Skeletal muscle tissue (tissue), 4 donors: Measurements from ENCODE around the gene RBM25. TPM values are rescaled to one million over a fixed set of nuclear protein-coding genes. Genes with fewer than 3 reads are reported as not detected.
"Not testable (repeated sequence)": the region's sequence is repeated elsewhere in the genome, so short reads cannot be mapped to it uniquely, and the experiment has no call there.

Experiments used
- H3K27ac ChIP-seq: one replicate; pipeline ENCODE4 v1.7.0; 2013; ENCODE audit warnings: mild to moderate bottlenecking, low read depth, low read length, inconsistent platforms
- H3K27me3 ChIP-seq, 3 donors: one replicate each; pipeline ENCODE4 v1.7.0; 2013; ENCODE audit warnings: low read length in 3 of 3; ENCODE audit not compliant: control insufficient read depth in 3 of 3, insufficient read depth in 3 of 3
- H3K36me3 ChIP-seq, 3 donors: one replicate each; pipeline ENCODE4 v1.7.0; 2013; ENCODE audit warnings: low read length in 3 of 3; ENCODE audit not compliant: control insufficient read depth in 3 of 3, insufficient read depth in 3 of 3
- H3K4me1 ChIP-seq, 3 donors: one replicate each; pipeline ENCODE4 v1.7.0; 2013; ENCODE audit warnings: low read length in 3 of 3, mild to moderate bottlenecking in 3 of 3; ENCODE audit not compliant: control insufficient read depth in 3 of 3, insufficient read depth in 3 of 3
- H3K4me3 ChIP-seq, 3 donors: one replicate each; pipeline ENCODE4 v1.7.0; 2013; ENCODE audit warnings: low read length in 3 of 3
- H3K9ac ChIP-seq, 3 donors: one replicate each; pipeline ENCODE4 v1.7.0; 2013; ENCODE audit warnings: low read length in 3 of 3, mild to moderate bottlenecking in 3 of 3, moderate library complexity in 2 of 3, low read depth in 1 of 3
- H3K9me3 ChIP-seq, 3 donors: one replicate each; pipeline ENCODE4 v1.7.0; 2013; ENCODE audit warnings: low read length in 3 of 3; ENCODE audit not compliant: control insufficient read depth in 3 of 3
- total RNA-seq: library from RNA; depleted of rRNA; stranded (reverse); fragments of >200 nt; gene quantifications from one replicate; pipeline ENCODE4 v1.2.3, GENCODE V29; 2014
- donor health status: Osteomylitis.

Gene RBM25
- total RNA-seq, 1 donor from 2014 or later: 19.3 TPM

- Histone ChIP-seq H3K36me3 (peaks cover 13 to 26% (median 17%) of the 10 kb centered on the region in 3 donors), H3K9me3 (no peaks in the 10 kb centered on the region)
These were observed 103.9 kb downstream of the RBM25 start for GRCh38 chr14:73162251-73162650.

GRCh38 chr14:73166399-73166798, 108.1 kb downstream of the RBM25 start:
- H3K27me3 ChIP-seq: no peaks in the 10 kb centered on the region
- no peak overlapping the region for H3K4me3 ChIP-seq
- H3K27ac ChIP-seq: no peak overlapping the region
- H3K4me1 ChIP-seq: peaks cover 0 to 3% (median 0%) of the 10 kb centered on the region in 3 donors
- H3K9ac ChIP-seq: no peak overlapping the region
- H3K36me3 ChIP-seq: peaks cover 24 to 36% (median 31%) of the 10 kb centered on the region in 3 donors
- H3K9me3 ChIP-seq: no peaks in the 10 kb centered on the region

More at GRCh38 chr14:73162251-73162650, 103.9 kb downstream of the RBM25 start:
- H3K4me3 ChIP-seq: no peak overlapping the region
- H3K9ac ChIP-seq: no peak overlapping the region
- H3K27me3 ChIP-seq: no peaks in the 10 kb centered on the region
- H3K4me1 ChIP-seq: peaks cover 0 to 4% (median 0%) of the 10 kb centered on the region in 3 donors
- no peak overlapping the region for H3K27ac ChIP-seq

- Histone ChIP-seq H3K4me1 (no peaks in the 10 kb centered on the region), H3K27me3 (no peaks in the 10 kb centered on the region), H3K36me3 (peaks cover 22 to 43% (median 38%) of the 10 kb centered on the region in 3 donors), H3K9me3 (no peaks in the 10 kb centered on the region), H3K4me3 (no peak overlapping the region), H3K9ac (no peak overlapping the region), H3K27ac (no peak overlapping the region)
These were observed 109.4 kb downstream of the RBM25 start for GRCh38 chr14:73167727-73168126.

GRCh38 chr14:73168274-73168673, 109.9 kb downstream of the RBM25 start:
- peaks cover 22 to 46% (median 39%) of the 10 kb centered on the region in 3 donors for H3K36me3 ChIP-seq
- H3K27ac ChIP-seq: no peak overlapping the region
- no peak overlapping the region for H3K9ac ChIP-seq
- H3K4me3 ChIP-seq: no peak overlapping the region
- H3K9me3 ChIP-seq: no peaks in the 10 kb centered on the region
- no peaks in the 10 kb centered on the region for H3K4me1 ChIP-seq
- no peaks in the 10 kb centered on the region for H3K27me3 ChIP-seq

- Histone ChIP-seq H3K4me3 (no peak overlapping the region), H3K4me1 (no peaks in the 10 kb centered on the region), H3K9me3 (no peaks in the 10 kb centered on the region), H3K27me3 (no peaks in the 10 kb centered on the region), H3K9ac (no peak overlapping the region), H3K27ac (no peak overlapping the region), H3K36me3 (peaks cover 19 to 44% (median 43%) of the 10 kb centered on the region in 3 donors)
These were observed 110.4 kb downstream of the RBM25 start for GRCh38 chr14:73168691-73169090.

GRCh38 chr14:73169855-73170254, 111.5 kb downstream of the RBM25 start:
- peaks cover 25 to 53% (median 47%) of the 10 kb centered on the region in 3 donors for H3K36me3 ChIP-seq
- H3K27me3 ChIP-seq, H3K27ac ChIP-seq, H3K9ac ChIP-seq, H3K4me1 ChIP-seq, H3K4me3 ChIP-seq, H3K9me3 ChIP-seq: not testable (repeated sequence)

- Histone ChIP-seq H3K9me3 (no peaks in the 10 kb centered on the region), H3K27ac (no peak overlapping the region), H3K4me3 (no peak overlapping the region), H3K9ac (no peak overlapping the region), H3K27me3 (no peaks in the 10 kb centered on the region), H3K4me1 (no peaks in the 10 kb centered on the region), H3K36me3 (peaks cover 27 to 54% (median 49%) of the 10 kb centered on the region in 3 donors)
These were observed 112.4 kb downstream of the RBM25 start for GRCh38 chr14:73170686-73171085.

- Histone ChIP-seq H3K36me3 (peaks cover 27 to 59% (median 55%) of the 10 kb centered on the region in 3 donors), H3K9me3 (no peaks in the 10 kb centered on the region), H3K9ac (no peak overlapping the region), H3K27me3 (no peaks in the 10 kb centered on the region), H3K27ac (no peak overlapping the region), H3K4me1 (no peaks in the 10 kb centered on the region), H3K4me3 (no peak overlapping the region)
These were observed 114.2 kb downstream of the RBM25 start for GRCh38 chr14:73172500-73172899.

GRCh38 chr14:73173092-73173735, 114.9 kb downstream of the RBM25 start:
- Histone ChIP-seq H3K27me3 (no peaks in the 10 kb centered on the region), H3K4me3 (no peak overlapping the region), H3K36me3 (peaks cover 27 to 59% (median 55%) of the 10 kb centered on the region in 3 donors), H3K9me3 (no peaks in the 10 kb centered on the region), H3K4me1 (no peaks in the 10 kb centered on the region), H3K9ac (no peak overlapping the region), H3K27ac (no peak overlapping the region)
